Endodermal cell (in vitro differentiated cells): Measurements from ENCODE around the gene CORT. TPM values are rescaled to one million over a fixed set of nuclear protein-coding genes. Genes with fewer than 3 reads are reported as not detected.

Source experiments
- DNase-seq: peaks from one replicate; pipeline ENCODE4 v3.0.0-alpha.2; 2017
- H3K27ac ChIP-seq: 2 replicates; pipeline ENCODE4 v1.5.1; 2013; ENCODE audit warnings: mild to moderate bottlenecking, low read depth, low read length, moderate library complexity
- H3K27me3 ChIP-seq: 2 replicates; pipeline ENCODE4 v1.6.1; 2013; ENCODE audit warnings: mild to moderate bottlenecking, low read length, moderate library complexity; ENCODE audit not compliant: insufficient read depth, control insufficient read depth, poor library complexity, severe bottlenecking
- H3K36me3 ChIP-seq: 2 replicates; pipeline ENCODE4 v1.7.0; 2013; ENCODE audit warnings: mild to moderate bottlenecking, low read length, moderate library complexity; ENCODE audit not compliant: control insufficient read depth, insufficient read depth
- H3K4me1 ChIP-seq: one replicate; pipeline ENCODE4 v1.7.0; 2013; ENCODE audit warnings: low read length; ENCODE audit not compliant: control insufficient read depth, insufficient read depth
- H3K4me3 ChIP-seq: 2 replicates; pipeline ENCODE4 v1.5.1; 2013; ENCODE audit warnings: mild to moderate bottlenecking, low read length, moderate library complexity
- H3K9ac ChIP-seq: 2 replicates; pipeline ENCODE4 v1.6.1; 2013; ENCODE audit warnings: mild to moderate bottlenecking, low read length, moderate library complexity; ENCODE audit not compliant: poor library complexity, severe bottlenecking; ENCODE audit errors: extremely low read depth
- H3K9me3 ChIP-seq: 2 replicates; pipeline ENCODE4 v1.6.1; 2013; ENCODE audit warnings: mild to moderate bottlenecking, low read length, moderate library complexity; ENCODE audit not compliant: control insufficient read depth
- H3K27ac Mint-ChIP-seq: 2 replicates; pipeline ENCODE4 v1.8.0; 2020; ENCODE audit warnings: mixed read lengths
- H3K27me3 Mint-ChIP-seq: 2 replicates; pipeline ENCODE4 v1.8.0; 2021; ENCODE audit warnings: mild to moderate bottlenecking, mixed read lengths; ENCODE audit not compliant: insufficient read depth
- H3K36me3 Mint-ChIP-seq: 2 replicates; pipeline ENCODE4 v1.8.0; 2020; ENCODE audit warnings: low read depth, mixed read lengths
- H3K4me1 Mint-ChIP-seq: 2 replicates; pipeline ENCODE4 v1.8.0; 2020; ENCODE audit warnings: mixed read lengths
- H3K4me3 Mint-ChIP-seq: 2 replicates; pipeline ENCODE4 v1.8.0; 2020; ENCODE audit warnings: mild to moderate bottlenecking, moderate library complexity, mixed read lengths
- H3K9me3 Mint-ChIP-seq: 2 replicates; pipeline ENCODE4 v1.8.0; 2020; ENCODE audit warnings: mild to moderate bottlenecking, mixed read lengths
- CTCF ChIP-seq: fragments of 200-600 bp; sonication (generic); conservative IDR thresholded peaks from 2 replicates; pipeline ENCODE4 v1.5.0; 2021; ENCODE audit warnings: antibody characterized with exemption, mild to moderate bottlenecking
- WGBS, 2 experiments: methylation state at CpG; one replicate each; pipeline versions ENCODE4 v1.1.5 to v1.1.7; 2013; ENCODE audit warnings: missing lambda C conversion rate in 2 of 2, mixed read lengths in 1 of 2; ENCODE audit not compliant: insufficient coverage in 1 of 2, insufficient read length in 1 of 2; 5-methylcytosine and 5-hydroxymethylcytosine counted together
- total RNA-seq, 2 donors: library from RNA; stranded (reverse); fragmentation: NEBNext Ultra II Directional in 1 of 2; extraction: Animal tissue kit (Norgen Biotek cat#: 25700) in 1 of 2; gene quantifications; 2 replicates in 1 of 2; 3 replicates in 1 of 2; pipeline ENCODE4 v1.2.1, GENCODE V29; 2021

CORT gene
- total RNA-seq, 2 donors from 2014 or later = 0.53 to 1.3 TPM

DNA sequence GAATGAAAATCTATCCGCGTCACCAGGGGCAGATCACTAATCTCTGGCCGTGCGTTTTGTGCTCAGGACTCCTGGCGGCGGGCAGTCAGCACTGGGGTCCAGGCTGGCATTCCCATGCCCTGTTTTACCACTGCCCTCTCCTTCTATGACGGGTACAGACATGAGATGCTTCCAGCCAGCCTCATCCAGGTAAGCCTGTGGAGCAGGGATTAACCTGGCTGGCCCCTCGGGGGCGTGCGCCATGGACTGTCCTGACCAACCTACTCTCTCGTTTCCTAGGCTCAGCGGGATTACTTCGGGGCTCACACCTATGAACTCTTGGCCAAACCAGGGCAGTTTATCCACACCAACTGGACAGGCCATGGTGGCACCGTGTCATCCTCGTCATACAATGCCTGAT is 30.5 kb upstream of the CORT start:
- Histone ChIP-seq H3K4me3 (no peak overlapping the region), H3K9ac (no peak overlapping the region), H3K36me3 (peaks cover 65% of the 10 kb centered on the region), H3K4me1 (no peaks in the 10 kb centered on the region), H3K27me3 (no peaks in the 10 kb centered on the region), H3K27ac (no peak overlapping the region), H3K9me3 (no peaks in the 10 kb centered on the region)
- H3K4me1 Mint-ChIP-seq = peaks cover 6% of the 10 kb centered on the region
- H3K9me3 Mint-ChIP-seq = no peaks in the 10 kb centered on the region
- H3K4me3 Mint-ChIP-seq = no peak overlapping the region
- no peak overlapping the region for H3K27ac Mint-ChIP-seq
- TF ChIP-seq CTCF = no peak
- DNase-seq = no peak
- peaks cover 72% of the 10 kb centered on the region for H3K36me3 Mint-ChIP-seq
- no peaks in the 10 kb centered on the region for H3K27me3 Mint-ChIP-seq
- 79 to 90% methylated on average over 5 to 15 of the region's 15 CpGs for WGBS, 2 experiments

DNA sequence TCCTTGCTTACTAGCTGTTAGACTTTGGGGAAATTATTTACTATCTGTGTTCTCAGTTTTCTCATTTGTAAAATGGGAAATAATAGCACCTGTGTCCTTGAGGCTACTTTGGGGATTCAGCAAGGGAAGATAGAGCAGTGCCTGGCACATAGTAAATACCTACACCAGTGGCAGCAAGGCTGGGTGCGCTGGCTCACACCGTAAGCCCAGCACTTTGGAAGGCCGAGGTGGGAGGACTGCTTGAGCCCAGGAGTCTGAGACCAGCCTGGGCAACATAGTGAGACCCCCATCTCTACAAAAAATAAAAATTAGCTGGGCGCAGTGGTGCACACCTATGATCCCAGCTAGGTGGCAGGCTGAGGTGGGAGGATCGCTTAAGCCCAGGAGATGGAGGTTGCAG is 28.2 kb upstream of the CORT start:
- whole genome bisulfite sequencing, 2 experiments = 92 to 97% methylated on average over 4 to 5 of the region's 5 CpGs
- peaks cover 7% of the 10 kb centered on the region for H3K4me1 Mint-ChIP-seq
- no peak for TF ChIP-seq CTCF
- peaks cover 58% of the 10 kb centered on the region for H3K36me3 Mint-ChIP-seq
- no peak overlapping the region for H3K27ac Mint-ChIP-seq
- H3K4me3 Mint-ChIP-seq = no peak overlapping the region
- no peaks in the 10 kb centered on the region for H3K27me3 Mint-ChIP-seq
- DNase-seq = no peak
- Histone ChIP-seq H3K27ac (no peak overlapping the region), H3K9ac (no peak overlapping the region), H3K27me3 (no peaks in the 10 kb centered on the region), H3K36me3 (peaks cover 48% of the 10 kb centered on the region), H3K4me3 (no peak overlapping the region), H3K9me3 (no peaks in the 10 kb centered on the region), H3K4me1 (no peaks in the 10 kb centered on the region)
- no peaks in the 10 kb centered on the region for H3K9me3 Mint-ChIP-seq

DNA sequence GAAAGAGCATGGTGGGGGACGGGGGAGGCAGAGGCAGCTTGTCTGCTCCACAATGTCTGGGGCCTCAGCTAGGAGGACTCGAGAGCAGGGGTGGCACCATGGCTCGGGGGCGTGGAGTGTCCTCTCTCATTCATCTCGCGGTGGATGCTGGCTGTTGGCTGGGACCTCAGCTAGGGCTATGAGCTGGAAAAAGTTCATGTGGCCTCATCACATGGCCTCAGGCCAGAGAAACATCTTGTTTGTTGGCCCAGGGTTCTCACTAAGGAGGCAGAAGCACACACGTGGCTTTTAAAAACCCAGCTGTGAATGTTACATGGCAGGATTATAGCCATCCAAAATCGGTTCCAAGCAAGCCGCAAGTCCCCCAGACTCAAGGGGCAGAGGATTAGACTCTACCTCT is 25.8 kb upstream of the CORT start:
- Histone ChIP-seq H3K27me3 (no peaks in the 10 kb centered on the region), H3K9ac (no peak overlapping the region), H3K4me1 (no peaks in the 10 kb centered on the region), H3K4me3 (no peak overlapping the region), H3K9me3 (no peaks in the 10 kb centered on the region), H3K27ac (no peak overlapping the region), H3K36me3 (peaks cover 25% of the 10 kb centered on the region)
- no peak for TF ChIP-seq CTCF
- no peaks in the 10 kb centered on the region for H3K27me3 Mint-ChIP-seq
- peak overlapping the region; percentile 68 for H3K27ac Mint-ChIP-seq
- WGBS, 2 experiments = 86 to 91% methylated on average over 9 of the region's 9 CpGs
- H3K9me3 Mint-ChIP-seq = no peaks in the 10 kb centered on the region
- peaks cover 36% of the 10 kb centered on the region for H3K36me3 Mint-ChIP-seq
- H3K4me3 Mint-ChIP-seq = no peak overlapping the region
- DNase-seq = no peak
- peaks cover 8% of the 10 kb centered on the region for H3K4me1 Mint-ChIP-seq
